ENCODE data around the gene SLC38A3. TPM values are rescaled to one million over a fixed set of nuclear protein-coding genes. Genes with fewer than 3 reads are reported as not detected.

SLC38A3 gene
- total and polyA plus RNA-seq, 9 of the 15 experiments (the other 6 are each of a cell fraction or from before 2014, with no cell fraction given) = 0.09 to 0.38 (median 0.16) TPM; not detected in 6

DNA sequence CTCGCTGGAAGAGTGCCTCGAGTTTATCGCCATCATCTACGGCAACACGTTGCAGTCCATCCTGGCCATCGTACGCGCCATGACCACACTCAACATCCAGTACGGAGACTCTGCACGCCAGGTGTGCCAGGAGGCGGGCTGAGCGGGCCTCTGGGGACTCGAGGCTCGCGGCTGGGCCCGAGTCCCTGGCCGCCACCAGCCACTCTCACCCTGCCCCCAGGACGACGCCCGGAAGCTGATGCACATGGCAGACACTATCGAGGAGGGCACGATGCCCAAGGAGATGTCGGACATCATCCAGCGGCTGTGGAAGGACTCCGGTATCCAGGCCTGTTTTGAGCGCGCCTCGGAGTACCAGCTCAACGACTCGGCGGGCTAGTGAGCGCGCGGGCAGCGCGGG lies 11.8 kb upstream of the SLC38A3 start (continued):
- TF ChIP-seq SMAD2 (IDR thresholded peaks at IDR 0.05; ENCODE audit: low read depth, low read length) = no peak
- TF ChIP-seq, protein P1, sequence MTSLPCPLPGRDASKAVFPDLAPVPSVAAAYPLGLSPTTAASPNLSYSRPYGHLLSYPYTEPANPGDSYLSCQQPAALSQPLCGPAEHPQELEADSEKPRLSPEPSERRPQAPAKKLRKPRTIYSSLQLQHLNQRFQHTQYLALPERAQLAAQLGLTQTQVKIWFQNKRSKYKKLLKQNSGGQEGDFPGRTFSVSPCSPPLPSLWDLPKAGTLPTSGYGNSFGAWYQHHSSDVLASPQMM (CRISPR knock-in tag; IDR thresholded peaks at IDR 0.05) = no peak
- TF ChIP-seq, protein P2, sequence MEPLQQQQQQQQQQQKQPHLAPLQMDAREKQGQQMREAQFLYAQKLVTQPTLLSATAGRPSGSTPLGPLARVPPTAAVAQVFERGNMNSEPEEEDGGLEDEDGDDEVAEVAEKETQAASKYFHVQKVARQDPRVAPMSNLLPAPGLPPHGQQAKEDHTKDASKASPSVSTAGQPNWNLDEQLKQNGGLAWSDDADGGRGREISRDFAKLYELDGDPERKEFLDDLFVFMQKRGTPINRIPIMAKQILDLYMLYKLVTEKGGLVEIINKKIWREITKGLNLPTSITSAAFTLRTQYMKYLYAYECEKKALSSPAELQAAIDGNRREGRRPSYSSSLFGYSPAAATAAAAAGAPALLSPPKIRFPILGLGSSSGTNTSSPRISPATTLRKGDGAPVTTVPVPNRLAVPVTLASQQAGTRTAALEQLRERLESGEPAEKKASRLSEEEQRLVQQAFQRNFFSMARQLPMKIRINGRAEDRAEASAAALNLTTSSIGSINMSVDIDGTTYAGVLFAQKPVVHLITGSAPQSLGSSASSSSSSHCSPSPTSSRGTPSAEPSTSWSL (CRISPR knock-in tag; IDR thresholded peaks at IDR 0.05; ENCODE audit: borderline replicate concordance) = no peak

DNA sequence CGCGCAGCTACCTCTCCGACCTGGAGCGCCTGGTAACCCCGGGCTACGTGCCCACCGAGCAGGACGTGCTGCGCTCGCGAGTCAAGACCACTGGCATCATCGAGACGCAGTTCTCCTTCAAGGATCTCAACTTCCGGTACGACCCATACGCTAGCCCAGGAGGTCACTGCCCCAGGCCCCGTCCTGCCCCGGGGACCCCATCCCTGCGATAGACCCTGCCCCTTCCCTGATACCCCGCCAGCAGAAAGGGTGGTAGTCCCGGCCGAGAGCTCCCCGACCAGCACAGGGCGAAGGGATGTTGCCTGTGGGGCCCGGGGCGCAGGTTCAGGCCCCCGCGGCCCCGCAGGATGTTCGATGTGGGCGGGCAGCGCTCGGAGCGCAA lies 11.3 kb upstream of the SLC38A3 start:
- H3K9me1 ChIP-seq (ENCODE audit: control insufficient read depth, insufficient read depth, low read length) = no peaks in the 10 kb centered on the region
- no peaks in the 10 kb centered on the region for H3K36me3 ChIP-seq (ENCODE audit: control insufficient read depth, insufficient read depth, low read length)
- no TSS peak for BruUV-seq (replicated peaks)
- no peaks in the 10 kb centered on the region for H3K9me3 ChIP-seq (replicated peaks; ENCODE audit: control insufficient read depth, insufficient read depth, low read depth, low read length)
- WGBS (ENCODE audit: insufficient coverage, low coverage, missing lambda C conversion rate) = 29% methylated on average over 13 of the region's 34 CpGs
- POLR2A ChIA-PET = no interaction called here
- peaks cover 0 to 15% of the 10 kb centered on the region in 2 experiments; a peak in 2 of 5 replicates for H3K27me3 ChIP-seq (ENCODE audit: control insufficient read depth in 2 of 2, insufficient read depth in 2 of 2, low read length in 2 of 2)
- no peaks in the 10 kb centered on the region for H3K79me2 ChIP-seq (ENCODE audit: control insufficient read depth, insufficient read depth, low read length)
- H2AFZ ChIP-seq (ENCODE audit: low read depth, low read length) = no peak overlapping the region
- no peak overlapping the region for H3K4me2 ChIP-seq (ENCODE audit: insufficient read depth, low read length)
- in situ Hi-C loops (cut with MboI) (loop anchor here (5.0 kb wide), 2 partner anchors 34 to 79 kb away; no protein-coding TSS in a partner anchor), intact Hi-C loops (cut with micrococcal nuclease) (loop anchor here (1.0 kb wide), 2 partner anchors 29 to 33 kb away; no protein-coding TSS in a partner anchor)
- no peak overlapping the region for H3K9ac ChIP-seq (ENCODE audit: insufficient read depth in 1 of 2, low read depth in 2 of 2, low read length in 2 of 2)
- no peak overlapping the region for H3K27ac ChIP-seq (ENCODE audit: extremely low read depth, low read depth, low read length)
- ATAC-seq (no peak), DNase-seq (ENCODE audit: extremely low read depth in 1 of 4, low spot score in 3 of 4) (no peak), FAIRE-seq (no peak)
- no peak overlapping the region for H3K4me3 ChIP-seq
- no peak for TF ChIP-seq NR1H2 (CRISPR knock-in tag; IDR thresholded peaks at IDR 0.05)
- CTCF ChIA-PET (ENCODE audit: low intra/inter-chr PET ratio) = interaction anchor here (0.6 to 4.9 kb wide), 5 partner anchors 29 to 80 kb away, joined by 3 to 91 read pairs (median 9); no protein-coding TSS in a partner anchor
- H4K20me1 ChIP-seq (replicated peaks; ENCODE audit: control insufficient read depth, insufficient read depth, low read length) = no peaks in the 10 kb centered on the region; the same call in 1 of the 2 replicates
- H3K4me1 ChIP-seq (replicated peaks in 1 of 2; ENCODE audit: control insufficient read depth in 2 of 2, insufficient read depth in 2 of 2, low read length in 2 of 2) = peaks cover 2 to 32% of the 10 kb centered on the region in 2 experiments; a peak in 2 of 5 replicates

Data from K562 (cell line).